IPS-NIHi7 (cell line): Measurements from ENCODE around the gene TAAR6.
"Not testable (repeated sequence)": the region's sequence is repeated elsewhere in the genome, so short reads cannot be mapped to it uniquely, and the experiment has no call there.

Experiments
- DNase-seq: peaks from one replicate; pipeline ENCODE4 v3.0.0; 2012; ENCODE audit warnings: mixed read lengths; ENCODE audit errors: extremely low spot score

TAAR6 gene, protein sequence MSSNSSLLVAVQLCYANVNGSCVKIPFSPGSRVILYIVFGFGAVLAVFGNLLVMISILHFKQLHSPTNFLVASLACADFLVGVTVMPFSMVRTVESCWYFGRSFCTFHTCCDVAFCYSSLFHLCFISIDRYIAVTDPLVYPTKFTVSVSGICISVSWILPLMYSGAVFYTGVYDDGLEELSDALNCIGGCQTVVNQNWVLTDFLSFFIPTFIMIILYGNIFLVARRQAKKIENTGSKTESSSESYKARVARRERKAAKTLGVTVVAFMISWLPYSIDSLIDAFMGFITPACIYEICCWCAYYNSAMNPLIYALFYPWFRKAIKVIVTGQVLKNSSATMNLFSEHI

DNA sequence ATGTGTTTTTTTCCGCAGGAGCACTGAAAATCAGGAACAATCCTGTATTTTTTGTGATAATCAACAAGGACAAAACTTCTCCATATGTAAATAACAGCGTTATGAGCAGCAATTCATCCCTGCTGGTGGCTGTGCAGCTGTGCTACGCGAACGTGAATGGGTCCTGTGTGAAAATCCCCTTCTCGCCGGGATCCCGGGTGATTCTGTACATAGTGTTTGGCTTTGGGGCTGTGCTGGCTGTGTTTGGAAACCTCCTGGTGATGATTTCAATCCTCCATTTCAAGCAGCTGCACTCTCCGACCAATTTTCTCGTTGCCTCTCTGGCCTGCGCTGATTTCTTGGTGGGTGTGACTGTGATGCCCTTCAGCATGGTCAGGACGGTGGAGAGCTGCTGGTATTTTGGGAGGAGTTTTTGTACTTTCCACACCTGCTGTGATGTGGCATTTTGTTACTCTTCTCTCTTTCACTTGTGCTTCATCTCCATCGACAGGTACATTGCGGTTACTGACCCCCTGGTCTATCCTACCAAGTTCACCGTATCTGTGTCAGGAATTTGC, at the start of gene TAAR6:
Gene TAAR6, plus strand, starts transcription at position 102 of the 557 bp plus-strand sequence. Its CDS starts 0 bp downstream, at position 102.
- no peak for DNase-seq

DNA sequence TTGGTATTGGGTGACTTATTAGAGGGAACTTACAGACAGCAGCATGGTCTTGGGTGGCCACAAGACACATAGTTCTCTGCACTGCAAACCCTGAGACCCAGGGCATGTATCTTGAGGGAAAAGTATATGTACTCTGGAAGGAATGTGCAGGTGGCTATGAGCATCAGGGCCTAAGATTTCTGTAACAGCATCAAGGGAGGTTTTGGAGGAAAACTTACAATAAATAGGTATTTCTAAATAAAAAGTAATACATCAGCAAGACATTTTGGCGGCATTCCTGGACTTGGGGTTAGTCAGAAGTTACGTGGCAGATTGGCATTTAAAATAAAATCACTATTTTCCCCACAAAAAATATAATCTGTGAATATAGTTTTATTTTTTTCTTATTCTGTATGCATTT, 49.2 kb upstream of the TAAR6 start:
- no peak for DNase-seq

DNA sequence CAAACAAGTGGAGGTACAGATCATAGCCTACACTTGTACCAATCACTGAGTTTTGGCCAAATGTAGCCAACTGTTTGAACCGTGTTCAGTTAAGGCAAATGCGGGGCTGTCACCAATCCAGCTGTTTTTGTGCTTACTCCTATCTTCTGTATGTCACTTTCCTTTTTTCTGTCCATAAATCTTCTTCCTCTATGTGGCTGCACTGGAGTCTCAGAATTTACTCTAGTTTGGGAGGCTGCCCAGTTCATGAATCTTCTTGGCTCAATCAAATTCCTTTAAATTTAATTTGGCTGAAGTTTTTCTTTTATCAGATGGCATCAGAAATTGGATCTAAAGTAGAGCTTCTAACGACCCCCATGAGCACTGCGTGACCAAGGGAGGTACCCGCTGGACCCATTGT, 45.5 kb upstream of the TAAR6 start:
- DNase-seq: no peak

GRCh38 chr6:132525866-132526265, 44.3 kb upstream of the TAAR6 start:
- no peak for DNase-seq

- no peak for DNase-seq
Measured at GRCh38 chr6:132526461-132526860, 43.7 kb upstream of the TAAR6 start.

- no peak for DNase-seq
Measured at GRCh38 chr6:132527791-132528190, 42.3 kb upstream of the TAAR6 start.

DNA sequence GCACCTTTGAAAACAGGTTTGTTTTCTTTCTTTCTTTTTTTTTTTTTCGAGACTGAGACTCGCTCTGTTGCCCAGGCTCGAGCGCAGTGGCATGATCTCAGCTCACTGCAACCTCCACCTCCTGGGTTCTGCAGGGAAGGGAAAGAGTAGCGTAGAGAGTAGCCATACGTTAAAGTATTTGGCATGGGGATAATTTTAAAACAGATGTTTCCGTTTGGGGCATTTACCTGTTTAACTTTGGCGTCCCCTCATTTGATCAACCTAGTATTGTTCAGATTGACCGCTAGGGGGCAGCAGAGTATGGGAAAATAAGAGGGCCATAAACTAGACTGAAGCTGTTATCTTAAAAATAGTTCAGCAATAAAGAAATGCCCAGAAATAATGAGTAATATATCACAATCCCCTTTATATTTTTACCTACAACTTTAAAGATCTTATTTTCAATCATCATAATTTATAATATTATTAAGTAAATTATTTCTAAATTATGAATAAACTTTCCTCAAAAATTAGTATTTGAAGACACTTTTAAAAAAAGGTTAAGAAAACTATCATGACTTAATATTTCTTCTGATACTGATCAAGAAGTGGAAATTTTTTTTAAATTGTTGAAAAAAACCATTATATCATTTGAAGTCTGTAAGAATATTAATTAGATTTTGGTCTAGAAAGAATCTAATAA, 39.7 kb upstream of the TAAR6 start:
- DNase-seq: peak; percentile 39

DNA sequence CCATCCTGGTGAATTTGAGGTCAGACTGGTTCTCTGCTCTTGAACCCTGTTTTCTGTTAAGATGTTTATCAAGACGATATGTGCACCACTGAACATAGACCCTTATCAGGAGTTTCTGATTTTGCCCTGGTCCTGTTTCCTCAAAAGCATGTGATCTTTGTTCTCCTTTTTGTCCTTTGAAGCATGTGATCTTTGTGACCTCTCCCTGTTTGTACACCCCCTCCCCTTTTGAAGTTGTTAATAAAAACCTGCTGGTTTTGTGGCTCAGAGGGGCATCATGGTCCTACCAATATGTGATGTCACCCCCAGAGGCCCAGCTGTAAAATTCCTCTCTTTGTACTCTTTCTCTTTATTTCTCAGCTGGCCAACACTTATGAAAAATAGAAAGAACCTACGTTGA, 35.6 kb upstream of the TAAR6 start:
- not testable (repeated sequence) for DNase-seq

DNA sequence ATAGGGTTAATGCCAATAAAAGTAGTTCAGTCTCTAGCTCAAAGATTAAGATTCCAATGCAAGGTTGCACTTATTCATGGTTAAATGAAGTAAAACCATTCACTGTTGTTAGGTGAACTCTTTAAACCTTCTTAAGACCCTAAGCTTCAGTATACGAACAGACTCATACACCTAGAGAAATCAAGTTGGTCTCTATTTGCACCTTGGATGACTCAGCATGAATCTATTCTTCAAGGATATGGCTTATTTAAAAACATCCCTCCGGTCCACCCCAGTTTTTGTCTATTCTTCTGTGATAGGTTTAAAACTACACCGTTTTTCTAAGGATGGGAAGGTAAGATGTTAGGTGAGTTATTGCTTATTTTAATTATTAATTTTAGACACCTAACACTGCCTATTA, 33.0 kb upstream of the TAAR6 start:
- DNase-seq: no peak

DNA sequence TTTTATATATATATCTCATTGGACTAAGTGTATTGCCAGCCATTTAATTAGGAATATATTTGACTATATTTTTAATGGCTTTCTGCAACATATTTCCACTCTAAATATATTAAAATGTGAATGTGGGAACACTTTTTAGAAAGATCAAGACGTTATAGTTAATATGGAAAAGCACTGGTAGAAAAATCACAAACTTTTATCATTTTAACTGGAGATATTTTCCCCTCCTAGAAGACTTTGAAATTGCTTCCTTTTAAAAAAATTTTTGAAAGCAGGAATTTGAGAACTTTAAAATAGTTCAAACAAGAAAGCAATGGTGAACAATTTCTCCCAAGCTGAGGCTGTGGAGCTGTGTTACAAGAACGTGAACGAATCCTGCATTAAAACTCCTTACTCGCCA, 32.1 kb upstream of the TAAR6 start, which contains the start of gene TAAR9:
Gene TAAR9, plus strand, starts transcription at position 301 of the 400 bp plus-strand sequence. Its CDS starts 13 bp downstream, at position 314.
- DNase-seq: no peak

DNA sequence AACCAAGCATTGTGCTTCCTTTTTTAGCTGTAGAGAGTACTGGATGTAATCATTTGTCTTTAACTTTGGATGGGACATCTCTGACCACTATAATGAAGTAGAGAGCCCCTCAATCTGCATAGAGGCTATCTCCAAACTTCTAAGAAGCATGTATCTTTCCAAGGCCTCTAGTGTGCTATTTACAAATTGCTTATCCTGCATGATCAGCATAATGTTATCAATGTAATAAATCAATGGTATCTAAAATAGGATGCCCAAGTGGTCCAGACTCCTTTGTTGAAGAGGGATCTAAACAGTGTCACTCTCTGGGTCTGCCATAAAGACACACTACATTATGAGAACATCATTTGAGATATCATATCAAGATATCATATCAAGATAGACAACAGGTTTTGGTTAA, 25.3 kb upstream of the TAAR6 start:
- DNase-seq: no peak

GRCh38 chr6:132548746-132549463, 21.2 kb upstream of the TAAR6 start:
- DNase-seq: no peak

DNA sequence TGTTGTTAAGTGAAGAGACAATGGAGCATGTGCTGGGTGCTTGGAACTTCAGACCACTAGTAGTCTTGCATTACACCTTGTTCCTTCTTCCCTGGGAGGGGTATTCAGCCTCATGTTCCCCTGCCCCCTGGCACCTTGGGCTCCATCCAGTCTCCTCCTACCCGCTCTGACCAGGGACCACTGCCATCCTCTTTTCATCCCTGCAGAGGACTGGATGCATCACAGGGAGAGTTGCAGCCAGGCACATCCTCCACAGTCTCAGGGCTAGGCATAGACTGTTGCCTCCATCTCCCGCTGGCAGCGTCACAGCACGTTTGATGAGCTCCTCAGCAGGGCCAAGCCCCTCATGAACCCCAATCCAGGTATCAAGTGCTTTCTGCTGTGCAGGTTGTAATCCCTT, 18.9 kb upstream of the TAAR6 start:
- no peak for DNase-seq

DNA sequence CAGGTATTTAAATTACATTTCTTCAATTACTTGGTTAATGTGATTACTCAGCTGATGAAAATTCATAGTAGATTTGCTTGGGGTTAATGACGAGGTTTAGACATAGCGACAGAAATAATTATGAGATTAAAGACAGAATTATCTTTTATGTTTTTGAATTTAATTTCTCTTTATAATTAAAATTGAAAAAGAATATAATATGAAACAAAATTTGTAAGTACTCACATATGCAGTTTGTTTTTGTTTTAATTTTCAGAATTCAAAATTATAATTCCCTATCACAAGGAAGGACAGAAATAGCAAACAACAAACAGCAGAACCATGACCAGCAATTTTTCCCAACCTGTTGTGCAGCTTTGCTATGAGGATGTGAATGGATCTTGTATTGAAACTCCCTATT, 17.8 kb upstream of the TAAR6 start, which contains the start of gene TAAR8:
Gene TAAR8, plus strand, starts transcription at position 301 of the 400 bp plus-strand sequence. Its CDS starts 21 bp downstream, at position 322.
- no peak for DNase-seq

- not testable (repeated sequence) for DNase-seq
Measured at GRCh38 chr6:132560087-132560486, 10.0 kb upstream of the TAAR6 start.

- no peak for DNase-seq
Measured at GRCh38 chr6:132566404-132566803, 3.7 kb upstream of the TAAR6 start.

DNA sequence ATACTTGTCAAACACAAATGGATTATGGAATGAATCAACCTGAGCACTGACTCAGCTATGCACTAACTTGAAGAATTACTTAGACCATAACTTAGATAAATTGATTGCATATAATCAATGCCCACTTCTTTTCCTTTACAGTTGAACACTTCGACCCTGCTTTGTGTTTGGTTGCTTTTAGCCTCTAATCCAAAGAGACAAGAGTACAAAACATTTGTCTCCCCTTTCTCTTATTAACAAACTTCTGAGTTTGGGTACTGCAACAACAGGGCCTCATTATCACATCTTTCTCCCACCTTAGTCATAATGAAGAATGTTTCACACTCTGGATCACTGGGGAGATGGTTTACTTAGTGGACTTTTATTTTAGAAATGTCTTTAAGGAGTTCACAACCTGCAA, 2.6 kb upstream of the TAAR6 start:
- DNase-seq: no peak

DNA sequence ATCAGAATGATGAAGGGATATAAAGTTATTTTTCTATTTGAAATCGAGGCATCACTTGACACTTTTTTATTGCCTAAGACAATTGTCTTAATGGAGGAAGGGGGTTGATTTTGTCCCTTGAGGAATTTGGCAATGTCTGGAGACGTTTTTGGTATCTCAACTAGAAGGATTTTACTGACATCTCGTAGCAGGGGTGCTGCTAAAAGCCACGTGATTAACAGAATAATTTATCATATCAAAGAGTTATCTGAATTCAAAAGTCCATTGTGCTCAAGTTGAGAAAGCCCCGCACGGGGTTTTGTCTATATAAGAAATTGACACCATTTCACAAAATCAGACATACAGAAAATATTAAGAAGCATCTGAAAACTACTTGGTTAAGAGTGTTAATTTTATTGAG, 1.5 kb upstream of the TAAR6 start:
- DNase-seq: no peak

GRCh38 chr6:132569170-132569569, 952 bp upstream of the TAAR6 start:
- no peak for DNase-seq

- no peak for DNase-seq
Measured at GRCh38 chr6:132571774-132572173, 1.7 kb downstream of the TAAR6 start.

DNA sequence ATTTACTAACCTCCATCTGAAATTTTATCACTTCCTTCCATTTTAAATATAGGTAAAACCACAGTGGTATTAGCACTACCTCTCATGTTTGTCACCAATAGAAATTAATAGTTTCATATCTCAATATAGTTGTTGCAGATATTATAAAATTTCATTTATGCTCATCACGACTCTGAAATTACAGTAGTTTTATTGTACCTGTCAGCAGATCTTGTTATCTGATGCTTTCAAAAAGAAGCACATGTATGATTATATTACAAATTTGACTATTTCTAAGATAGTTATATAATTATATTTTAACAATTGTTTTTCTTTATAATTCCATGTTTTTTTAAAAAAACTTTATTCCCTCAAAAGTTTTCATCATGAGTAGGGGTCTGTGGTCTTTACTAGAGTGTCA, 14.6 kb downstream of the TAAR6 start:
- DNase-seq: no peak

GRCh38 chr6:132587424-132587823, 17.3 kb downstream of the TAAR6 start:
- DNase-seq: no peak
